ENCODE results near the gene SIGLEC9. TPM values are rescaled to one million over a fixed set of nuclear protein-coding genes. Genes with fewer than 3 reads are reported as not detected.

The SIGLEC9 gene
- total and polyA plus RNA-seq, 9 donors, result 1.7 to 10.4 (median 2.9) TPM

DNA sequence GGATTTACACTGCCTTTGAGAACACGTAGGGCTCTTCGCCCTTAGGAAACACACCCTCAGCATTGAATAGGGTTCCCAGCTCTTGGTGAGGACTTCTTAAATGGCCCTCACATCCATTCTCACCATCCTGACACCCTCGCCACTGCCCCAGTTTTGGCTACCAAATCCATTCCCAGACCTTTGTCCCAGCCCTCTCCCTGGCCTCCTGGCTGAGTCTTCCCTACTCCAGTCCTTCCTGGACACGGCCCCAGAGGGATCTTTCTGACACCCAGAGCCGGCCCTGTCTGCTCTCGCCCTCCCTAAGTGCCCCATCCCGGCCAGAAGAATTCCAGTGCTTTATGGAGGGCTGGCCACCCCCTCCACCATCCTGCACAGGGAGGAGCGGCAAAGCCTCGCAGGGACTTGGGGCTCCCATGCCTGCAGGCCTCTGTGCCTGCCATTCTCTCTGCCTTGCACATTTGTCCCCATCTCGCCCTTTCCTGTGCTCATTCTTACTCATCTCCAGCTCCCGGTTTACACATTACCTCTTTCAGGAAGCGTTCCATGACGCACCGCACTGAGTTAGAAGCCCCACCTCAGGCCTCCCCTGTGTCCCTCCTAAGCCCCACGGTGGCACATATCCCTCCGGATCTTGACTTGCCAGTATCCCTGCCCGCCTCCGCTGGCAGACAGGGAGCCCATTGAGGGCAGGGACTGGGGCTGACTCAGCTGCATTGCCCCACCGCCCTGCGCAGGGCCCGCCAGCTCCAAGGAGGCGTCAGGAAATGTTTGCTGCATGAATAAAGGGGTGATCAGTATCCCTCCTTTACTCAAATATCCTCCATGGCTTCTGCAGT, 31.0 kb upstream of the SIGLEC9 start:
- H3K9me3 ChIP-seq, result no peaks in the 10 kb centered on the region
- TF ChIP-seq POLR2A (IDR thresholded peaks at IDR 0.05), result no peak
- TF ChIP-seq CTCF (IDR thresholded peaks at IDR 0.05), result no peak
- TF ChIP-seq EP300 (IDR thresholded peaks at IDR 0.05), result no peak
- no peaks in the 10 kb centered on the region for H3K27me3 ChIP-seq
- DNase-seq, result no peak
- H3K27ac ChIP-seq, result no peak overlapping the region
- H3K36me3 ChIP-seq, result no peaks in the 10 kb centered on the region
- intact Hi-C loops (cut with DNase I), result loop anchor here in 1 of 4 donors (5.0 to 10.0 kb wide), 2 partner anchors 71 to 159 kb away; no protein-coding TSS in a partner anchor
- H3K4me3 ChIP-seq, result no peak overlapping the region
- peaks cover 7% of the 10 kb centered on the region for H3K4me1 ChIP-seq (ENCODE audit: insufficient read depth)
- 71 to 74% (median 72%) methylated on average over 22 of the region's 22 CpGs for WGBS, 3 donors

DNA sequence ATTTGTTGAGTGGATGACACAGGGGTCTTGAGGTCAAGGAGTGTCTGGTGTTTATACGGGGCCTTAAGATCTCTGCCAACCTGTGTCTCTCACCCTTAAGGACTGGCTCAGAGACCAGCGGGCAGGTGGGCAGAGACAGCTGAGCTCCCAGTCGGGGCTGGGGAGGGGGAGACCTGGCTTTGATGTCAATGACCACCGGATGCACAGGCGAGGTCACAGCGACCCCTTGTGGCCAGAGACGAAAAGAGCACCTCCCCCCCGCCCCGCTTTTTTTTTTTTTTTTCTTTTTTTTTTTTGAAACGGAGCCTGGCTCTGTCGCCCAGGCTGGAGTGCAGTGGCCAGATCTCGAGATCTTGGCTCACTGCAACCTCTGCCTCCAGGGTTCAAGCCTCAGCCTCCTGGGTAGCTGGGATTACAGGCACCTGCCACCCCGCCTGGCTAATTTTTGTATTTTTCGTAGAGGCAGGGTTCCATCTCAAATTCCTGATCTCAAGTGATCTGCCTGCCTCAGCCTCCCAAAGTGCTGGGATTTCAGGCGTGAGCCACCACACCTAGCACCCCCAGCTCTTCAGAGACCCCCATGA, 29.9 kb upstream of the SIGLEC9 start:
- Histone ChIP-seq H3K4me3 (no peak overlapping the region), H3K27ac (no peak overlapping the region), H3K4me1 (ENCODE audit: insufficient read depth) (peaks cover 7% of the 10 kb centered on the region), H3K36me3 (no peaks in the 10 kb centered on the region), H3K9me3 (no peaks in the 10 kb centered on the region), H3K27me3 (no peaks in the 10 kb centered on the region)
- no peak for TF ChIP-seq POLR2A (IDR thresholded peaks at IDR 0.05)
- peak; percentile 24 to 49 (median 48) for TF ChIP-seq CTCF (IDR thresholded peaks at IDR 0.05)
- DNase-seq, result peak in 4 of 5 donors; percentile 45 to 65 (median 53)
- intact Hi-C loops (cut with DNase I), result loop anchor here in 2 of 4 donors (5.0 to 10.0 kb wide), 4 partner anchors 72 to 167 kb away; no protein-coding TSS in a partner anchor
- WGBS, 3 donors, result 20 to 22% (median 21%) methylated on average over 15 of the region's 15 CpGs

GRCh38 chr19:51096473-51097165, 28.1 kb upstream of the SIGLEC9 start:
- no peak for DNase-seq
- Histone ChIP-seq H3K9me3 (no peaks in the 10 kb centered on the region), H3K36me3 (no peaks in the 10 kb centered on the region), H3K4me3 (no peak overlapping the region), H3K27me3 (no peaks in the 10 kb centered on the region), H3K27ac (no peak overlapping the region), H3K4me1 (ENCODE audit: insufficient read depth) (peaks cover 14% of the 10 kb centered on the region)
- 80 to 84% (median 83%) methylated on average over 6 of the region's 6 CpGs for WGBS, 3 donors
- no peak for TF ChIP-seq POLR2A (IDR thresholded peaks at IDR 0.05)
- TF ChIP-seq CTCF (IDR thresholded peaks at IDR 0.05), result no peak
- TF ChIP-seq EP300 (IDR thresholded peaks at IDR 0.05), result no peak
- intact Hi-C loops (cut with DNase I), result loop anchor here in 2 of 4 donors (2.0 to 10.0 kb wide), 4 partner anchors 74 to 169 kb away; no protein-coding TSS in a partner anchor

- Histone ChIP-seq H3K27ac (no peak overlapping the region), H3K4me1 (ENCODE audit: insufficient read depth) (peaks cover 14% of the 10 kb centered on the region), H3K27me3 (no peaks in the 10 kb centered on the region), H3K4me3 (no peak overlapping the region), H3K9me3 (no peaks in the 10 kb centered on the region), H3K36me3 (no peaks in the 10 kb centered on the region)
- TF ChIP-seq CTCF (IDR thresholded peaks at IDR 0.05), result peak; percentile 9 to 41 (median 20)
- TF ChIP-seq EP300 (IDR thresholded peaks at IDR 0.05), result no peak
- TF ChIP-seq POLR2A (IDR thresholded peaks at IDR 0.05), result no peak
- peak; percentile 67 to 78 (median 73) for DNase-seq
- WGBS, 3 donors, result 10 to 17% (median 10%) methylated on average over 8 of the region's 8 CpGs
- intact Hi-C loops (cut with DNase I), result loop anchor here in 2 of 4 donors (2.0 to 10.0 kb wide), 4 partner anchors 74 to 170 kb away; no protein-coding TSS in a partner anchor
These were observed 27.5 kb upstream of the SIGLEC9 start for GRCh38 chr19:51097166-51097738.

All from ovary (tissue), 9 donors.